Activated CD8-positive, alpha-beta T cell treated with anti-CD3 and anti-CD28 coated beads for 36 hours (primary cell): ENCODE data around the gene CITED1. TPM values are rescaled to one million over a fixed set of nuclear protein-coding genes. Genes with fewer than 3 reads are reported as not detected.

Experiments used
- ATAC-seq: fragments of 200-7000 bp; cut with Tn5 transposase; one replicate; pipeline ENCODE4 v1.10.0; 2021; ENCODE audit warnings: mild to moderate bottlenecking, moderate library complexity
- CTCF ChIA-PET: fragments of 350-600 bp; sonication (Branson Sonifier 250); formaldehyde crosslinking; loops from one replicate; lab custom pipeline; 2021; ENCODE audit warnings: antibody characterized with exemption; lab: Charles Lee
- POLR2A ChIA-PET: fragments of 350-600 bp; sonication (Branson Sonifier 250); formaldehyde crosslinking; loops from one replicate; lab custom pipeline; 2021; ENCODE audit warnings: antibody characterized with exemption; lab: Charles Lee
- DNase-seq: peaks from one replicate; pipeline ENCODE4 v3.0.0-alpha.2; 2020
- H3K27ac Mint-ChIP-seq: one replicate; pipeline ENCODE4 v1.8.0; 2021; ENCODE audit warnings: mild to moderate bottlenecking, mixed read lengths
- H3K27me3 Mint-ChIP-seq: one replicate; pipeline ENCODE4 v1.8.0; 2021; ENCODE audit warnings: mixed read lengths
- H3K36me3 Mint-ChIP-seq: one replicate; pipeline ENCODE4 v1.8.0; 2021; ENCODE audit warnings: low read depth, mixed read lengths
- H3K4me1 Mint-ChIP-seq: one replicate; pipeline ENCODE4 v1.8.0; 2021; ENCODE audit warnings: low read depth, mixed read lengths
- H3K4me3 Mint-ChIP-seq: one replicate; pipeline ENCODE4 v1.8.0; 2021; ENCODE audit warnings: mild to moderate bottlenecking, moderate library complexity, mixed read lengths
- H3K9me3 Mint-ChIP-seq: one replicate; pipeline ENCODE4 v1.8.0; 2021; ENCODE audit warnings: mixed read lengths
- intact Hi-C: fragments of 100-400 bp; cut with micrococcal nuclease; formaldehyde crosslinking; loops from one replicate; pipeline ENCODE4 v1.10.0; 2022
- total RNA-seq, 2 experiments: library from RNA; stranded (reverse); gene quantifications; one replicate each; pipeline ENCODE4 v1.2.3, GENCODE V29; 2021
- TF ChIP-seq, protein P1 (sequence below): fragments of 200-600 bp; IDR thresholded peaks from one replicate; pipeline ENCODE4 v1.8.0; 2022; ENCODE audit warnings: antibody characterized with exemption, mild to moderate bottlenecking

CITED1 gene
- total RNA-seq, 2 experiments from 2014 or later: not detected

GRCh38 chrX:72314881-72315280 is 9.2 kb upstream of the CITED1 start:
- ChIA-PET CTCF (no interaction called here), POLR2A (no interaction called here)
- no peaks in the 10 kb centered on the region for H3K9me3 Mint-ChIP-seq
- intact Hi-C loops: no loop called here
- DNase-seq (no peak), ATAC-seq (no peak)
- H3K36me3 Mint-ChIP-seq: no peaks in the 10 kb centered on the region
- peaks cover 3% of the 10 kb centered on the region for H3K27me3 Mint-ChIP-seq
- TF ChIP-seq, protein P1, sequence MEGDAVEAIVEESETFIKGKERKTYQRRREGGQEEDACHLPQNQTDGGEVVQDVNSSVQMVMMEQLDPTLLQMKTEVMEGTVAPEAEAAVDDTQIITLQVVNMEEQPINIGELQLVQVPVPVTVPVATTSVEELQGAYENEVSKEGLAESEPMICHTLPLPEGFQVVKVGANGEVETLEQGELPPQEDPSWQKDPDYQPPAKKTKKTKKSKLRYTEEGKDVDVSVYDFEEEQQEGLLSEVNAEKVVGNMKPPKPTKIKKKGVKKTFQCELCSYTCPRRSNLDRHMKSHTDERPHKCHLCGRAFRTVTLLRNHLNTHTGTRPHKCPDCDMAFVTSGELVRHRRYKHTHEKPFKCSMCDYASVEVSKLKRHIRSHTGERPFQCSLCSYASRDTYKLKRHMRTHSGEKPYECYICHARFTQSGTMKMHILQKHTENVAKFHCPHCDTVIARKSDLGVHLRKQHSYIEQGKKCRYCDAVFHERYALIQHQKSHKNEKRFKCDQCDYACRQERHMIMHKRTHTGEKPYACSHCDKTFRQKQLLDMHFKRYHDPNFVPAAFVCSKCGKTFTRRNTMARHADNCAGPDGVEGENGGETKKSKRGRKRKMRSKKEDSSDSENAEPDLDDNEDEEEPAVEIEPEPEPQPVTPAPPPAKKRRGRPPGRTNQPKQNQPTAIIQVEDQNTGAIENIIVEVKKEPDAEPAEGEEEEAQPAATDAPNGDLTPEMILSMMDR: no peak
- no peaks in the 10 kb centered on the region for H3K4me1 Mint-ChIP-seq
- H3K4me3 Mint-ChIP-seq: no peak overlapping the region
- H3K27ac Mint-ChIP-seq: no peak overlapping the region

DNA sequence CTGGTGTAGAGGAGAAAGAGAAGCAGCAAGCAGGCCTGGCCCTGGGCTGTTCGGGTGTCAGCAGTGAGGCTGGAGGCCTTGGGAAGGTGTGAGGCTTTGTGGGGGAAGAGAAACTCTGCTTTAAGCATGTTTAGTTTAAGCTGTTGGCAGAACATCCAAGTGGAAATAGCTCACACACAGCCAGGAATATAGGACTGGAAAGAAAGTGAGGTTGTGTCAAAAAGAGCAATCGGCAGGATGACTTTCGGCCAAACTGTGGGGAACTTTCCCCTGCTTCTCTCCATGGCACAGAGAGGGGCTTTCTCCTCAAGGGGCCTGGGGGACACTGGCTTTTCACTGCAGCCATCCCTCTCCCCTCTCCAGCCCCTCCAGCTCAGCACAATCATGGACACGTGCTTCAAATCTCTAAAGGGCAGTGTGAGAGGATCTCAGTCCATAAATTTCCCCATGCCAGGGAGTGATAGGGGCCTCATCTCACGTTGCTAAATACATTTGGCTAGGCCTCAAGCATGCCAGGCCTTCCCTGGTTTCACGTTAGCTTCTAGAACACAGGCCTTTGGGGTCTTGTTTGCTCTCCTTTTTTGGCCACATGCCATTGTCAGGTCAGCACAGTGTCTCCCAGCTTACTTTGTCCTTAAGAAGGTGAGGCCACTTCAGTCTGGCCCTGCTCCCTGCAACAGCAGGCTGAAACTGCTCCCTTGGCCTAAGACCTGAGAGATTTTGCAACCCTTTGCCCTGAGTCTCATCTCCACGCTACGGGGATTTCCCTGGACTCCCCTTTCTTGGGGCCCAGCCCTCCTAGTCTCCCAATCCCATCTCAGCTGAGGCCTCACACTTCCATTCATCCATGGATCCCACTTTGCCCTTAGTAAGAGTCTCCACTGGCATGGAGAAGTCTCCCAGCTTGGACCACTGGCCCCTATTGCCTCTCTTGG is 8.3 kb upstream of the CITED1 start:
- no peaks in the 10 kb centered on the region for H3K9me3 Mint-ChIP-seq
- ChIA-PET POLR2A (no interaction called here), CTCF (no interaction called here)
- H3K4me3 Mint-ChIP-seq: no peak overlapping the region
- intact Hi-C loops: no loop called here
- H3K27me3 Mint-ChIP-seq: peaks cover 7% of the 10 kb centered on the region
- ATAC-seq (no peak), DNase-seq (no peak)
- H3K27ac Mint-ChIP-seq: no peak overlapping the region
- H3K36me3 Mint-ChIP-seq: no peaks in the 10 kb centered on the region
- TF ChIP-seq, protein P1: no peak
- H3K4me1 Mint-ChIP-seq: peaks cover 3% of the 10 kb centered on the region

GRCh38 chrX:72312311-72312940 is 6.7 kb upstream of the CITED1 start:
- ATAC-seq (no peak), DNase-seq (no peak)
- Mint-ChIP-seq H3K4me3 (no peak overlapping the region), H3K4me1 (peaks cover 17% of the 10 kb centered on the region), H3K9me3 (no peaks in the 10 kb centered on the region), H3K36me3 (no peaks in the 10 kb centered on the region), H3K27me3 (peaks cover 18% of the 10 kb centered on the region), H3K27ac (no peak overlapping the region)
- ChIA-PET POLR2A (interaction anchor here (1.6 kb wide), 1 partner anchor 36 kb away, joined by 3 read pairs; the partner anchor contains the start of gene RPS4X), CTCF (no interaction called here)
- TF ChIP-seq, protein P1: no peak
- intact Hi-C loops: no loop called here

DNA sequence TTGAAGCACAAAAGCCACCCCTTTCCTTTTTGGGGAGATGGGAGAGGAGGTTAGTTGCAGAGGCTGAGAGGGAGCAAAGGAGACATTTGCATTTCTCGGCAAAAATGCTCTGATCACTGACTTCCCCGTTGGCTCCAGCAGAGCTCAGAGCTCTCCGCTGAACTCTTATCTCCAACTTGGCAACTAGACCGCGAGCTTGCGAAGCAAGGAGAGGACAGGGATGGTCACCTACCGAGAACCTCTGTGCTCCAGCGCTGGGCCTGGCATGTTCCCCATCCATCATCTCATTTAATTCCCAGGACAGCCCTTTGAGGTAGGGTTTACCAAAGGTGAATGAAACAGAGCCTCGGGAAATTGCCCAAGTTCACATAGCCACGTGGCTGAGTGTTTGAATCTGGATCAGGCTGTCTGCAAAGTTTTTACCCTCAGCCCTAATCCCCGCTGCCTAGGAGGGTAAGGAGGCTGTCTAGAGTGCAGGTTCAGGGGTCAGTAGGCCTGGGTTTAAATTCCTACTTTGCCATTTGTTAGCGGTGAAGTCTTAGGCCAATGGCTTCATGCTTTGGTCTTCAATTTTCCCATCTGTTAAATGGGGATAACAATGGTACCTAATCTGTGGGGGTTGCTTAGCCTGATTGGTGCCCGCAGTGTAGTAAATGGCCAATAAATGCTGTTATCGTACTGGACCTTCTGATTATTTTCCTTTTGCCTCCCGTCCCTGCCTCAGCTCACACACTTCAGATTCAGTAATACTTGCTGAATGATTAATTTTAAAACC is 3.8 kb upstream of the CITED1 start:
- intact Hi-C loops: loop anchor here (10.0 kb wide), 1 partner anchor 235 kb away; no protein-coding TSS in a partner anchor
- POLR2A ChIA-PET: interaction anchor here (1.3 kb wide), 1 partner anchor 32 kb away, joined by 5 read pairs; the partner anchor contains the start of gene RPS4X
- Mint-ChIP-seq H3K4me1 (peaks cover 21% of the 10 kb centered on the region), H3K27ac (no peak overlapping the region), H3K4me3 (no peak overlapping the region), H3K9me3 (no peaks in the 10 kb centered on the region), H3K36me3 (no peaks in the 10 kb centered on the region), H3K27me3 (peaks cover 33% of the 10 kb centered on the region)
- CTCF ChIA-PET: no interaction called here
- DNase-seq: no peak
- TF ChIP-seq, protein P1: no peak
- ATAC-seq: no peak
